ENCODE results near the gene GPR3. TPM values are rescaled to one million over a fixed set of nuclear protein-coding genes. Genes with fewer than 3 reads are reported as not detected.
"Not testable (repeated sequence)": the region's sequence is repeated elsewhere in the genome, so short reads cannot be mapped to it uniquely, and the experiment has no call there.

The GPR3 gene
- total RNA-seq, 1 donor from 2014 or later: 0.52 TPM

GRCh38 chr1:27430903-27431600, 38.6 kb downstream of the GPR3 start:
- peak; percentile 19 for ATAC-seq

DNA sequence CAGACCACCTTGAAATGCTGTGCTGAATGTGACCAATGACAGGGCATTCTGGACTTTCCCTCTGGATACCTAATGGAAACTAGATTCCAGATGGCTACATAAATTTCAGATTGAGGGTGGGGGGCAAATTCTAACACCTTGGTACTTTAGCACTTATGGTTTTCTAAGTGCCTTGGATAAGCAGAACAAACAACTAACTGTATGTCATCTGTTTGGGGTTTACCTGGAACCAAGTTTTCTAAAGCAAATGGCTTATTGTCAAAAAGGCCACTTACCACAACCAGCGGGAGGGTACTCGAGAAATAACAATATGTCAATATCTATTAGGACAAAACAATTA, 39.1 kb downstream of the GPR3 start:
- no peak for ATAC-seq

- not testable (repeated sequence) for ATAC-seq
Observed at GRCh38 chr1:27432725-27433124, 40.3 kb downstream of the GPR3 start.

DNA sequence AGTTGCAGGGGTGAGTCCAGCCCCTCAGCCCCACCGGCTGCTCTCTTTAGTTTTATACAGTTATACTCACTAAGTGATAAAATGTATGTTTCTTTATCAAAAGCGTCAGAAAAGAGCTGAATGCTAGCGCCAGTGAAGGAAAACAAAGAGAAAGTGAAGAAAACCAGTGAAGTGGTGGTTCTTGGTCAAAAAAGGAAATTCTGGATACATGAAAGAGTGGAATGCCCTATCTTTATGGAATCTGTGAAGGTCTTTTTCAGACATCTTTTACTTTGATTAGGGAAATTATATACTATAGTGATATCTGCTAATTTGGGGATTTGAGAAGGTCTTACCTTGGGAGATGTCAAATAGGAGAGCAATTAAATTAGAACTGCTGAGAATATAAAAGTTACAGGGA, 41.3 kb downstream of the GPR3 start:
- ATAC-seq: no peak

DNA sequence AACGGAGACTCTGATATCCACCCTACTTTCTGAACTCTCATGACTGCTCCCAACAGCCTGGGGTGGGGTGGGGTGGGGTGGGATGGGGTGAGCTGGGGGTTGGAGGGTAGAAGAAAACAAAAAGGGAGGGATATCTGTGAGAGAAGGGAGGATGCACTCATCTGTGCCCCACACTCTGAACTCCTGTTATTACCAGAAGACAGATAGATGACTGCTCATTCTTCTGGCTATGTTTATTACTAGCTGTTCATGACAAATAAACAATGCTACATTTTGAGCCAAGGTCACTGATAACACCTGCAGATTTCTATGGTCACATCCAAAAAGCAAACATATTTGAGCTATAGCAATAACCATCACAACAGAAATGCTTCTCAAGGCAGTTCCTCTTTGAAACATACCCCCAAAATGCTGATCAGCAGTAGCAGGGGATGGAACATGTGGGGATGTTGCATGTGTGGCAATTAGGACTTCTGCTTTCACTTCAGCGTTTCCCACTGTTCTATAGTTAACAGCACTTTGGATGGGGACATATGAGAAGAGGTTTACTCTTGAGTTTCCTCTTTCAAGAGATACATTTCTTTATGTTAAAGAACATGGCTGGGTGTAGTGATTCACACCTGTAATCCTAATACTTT, 43.3 kb downstream of the GPR3 start:
- peak; percentile 42 for ATAC-seq

DNA sequence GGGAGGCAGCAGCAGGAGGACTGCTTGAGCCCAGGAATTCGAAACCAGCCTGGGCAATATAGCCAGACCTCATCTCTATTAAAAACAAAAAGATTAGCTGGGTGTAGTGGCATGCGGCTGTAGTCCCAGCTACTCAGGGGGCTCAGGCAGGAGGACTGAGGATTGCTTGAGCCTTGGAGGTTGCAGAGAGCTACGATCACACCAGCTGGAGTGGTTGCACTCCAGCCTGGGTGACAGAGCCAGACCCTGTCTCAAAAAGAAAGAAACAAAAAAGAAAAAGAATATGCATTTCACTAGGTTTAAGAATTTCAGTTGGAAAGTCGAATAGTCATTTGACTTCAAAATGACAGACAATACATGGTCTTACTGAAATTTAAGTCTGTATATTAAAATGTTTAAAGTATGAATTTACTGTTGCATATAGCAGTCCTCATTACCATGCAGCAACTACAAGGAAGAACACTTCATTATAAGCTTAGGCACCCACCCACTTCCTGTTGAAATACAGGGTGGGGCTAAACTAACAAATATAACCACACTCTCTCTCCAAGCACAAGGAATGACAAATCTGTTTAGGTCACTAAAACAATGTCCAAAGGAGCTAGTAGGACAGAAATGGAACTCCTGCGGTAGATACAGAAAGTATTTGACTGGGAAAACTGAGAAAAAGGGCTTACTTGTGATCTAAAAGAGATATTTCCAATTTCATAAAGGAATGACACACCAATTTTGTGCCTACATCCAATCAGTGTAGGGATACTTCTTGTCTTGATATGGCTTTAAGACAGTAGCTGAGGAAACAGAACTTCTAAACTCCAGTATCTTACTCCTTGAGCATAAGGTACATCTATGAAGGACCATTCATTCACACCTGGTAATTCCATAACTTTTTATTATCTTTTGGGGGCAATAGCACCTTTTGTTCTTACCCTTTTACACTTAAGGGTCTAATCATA, 44.1 kb downstream of the GPR3 start:
- peak; percentile 90 for ATAC-seq

DNA sequence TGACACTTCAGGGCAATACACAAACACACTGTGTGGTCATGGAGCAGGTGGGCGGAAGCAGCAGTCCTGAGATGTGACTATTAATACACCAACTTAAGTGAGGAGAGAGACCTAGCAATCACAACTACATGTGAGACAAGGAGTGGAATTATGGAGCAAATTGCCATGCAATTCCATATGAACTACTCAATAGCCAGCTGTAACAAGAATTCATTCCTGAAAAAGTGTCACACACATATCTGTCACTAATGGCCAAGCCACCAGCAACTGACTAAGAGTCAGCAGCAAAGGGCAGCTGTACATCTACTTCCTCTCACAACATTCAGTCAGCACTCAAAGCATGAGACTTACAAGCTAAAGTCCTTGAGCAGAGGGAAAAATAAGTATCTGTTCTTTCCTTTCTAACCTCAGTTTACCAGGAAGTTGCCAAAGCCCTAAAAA, 46.2 kb downstream of the GPR3 start:
- ATAC-seq: no peak

DNA sequence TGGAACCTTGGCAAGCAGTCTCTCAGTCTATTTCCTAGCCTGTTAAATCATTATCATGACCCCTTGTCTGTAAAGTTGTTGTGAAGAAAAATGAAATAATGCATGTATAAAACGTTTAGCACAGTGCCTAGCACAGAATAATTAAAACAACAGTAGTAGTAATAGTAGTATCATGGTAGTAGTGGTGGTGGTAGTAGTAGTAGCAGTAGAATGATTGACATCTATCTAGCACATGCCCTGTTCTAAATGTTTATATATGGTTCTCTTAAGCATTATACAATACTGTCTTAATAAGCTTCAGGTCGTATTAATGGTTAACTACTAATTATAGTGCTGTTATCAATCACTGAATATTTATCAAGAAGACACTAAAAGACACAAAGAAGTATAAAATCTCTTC, 46.7 kb downstream of the GPR3 start:
- no peak for ATAC-seq

DNA sequence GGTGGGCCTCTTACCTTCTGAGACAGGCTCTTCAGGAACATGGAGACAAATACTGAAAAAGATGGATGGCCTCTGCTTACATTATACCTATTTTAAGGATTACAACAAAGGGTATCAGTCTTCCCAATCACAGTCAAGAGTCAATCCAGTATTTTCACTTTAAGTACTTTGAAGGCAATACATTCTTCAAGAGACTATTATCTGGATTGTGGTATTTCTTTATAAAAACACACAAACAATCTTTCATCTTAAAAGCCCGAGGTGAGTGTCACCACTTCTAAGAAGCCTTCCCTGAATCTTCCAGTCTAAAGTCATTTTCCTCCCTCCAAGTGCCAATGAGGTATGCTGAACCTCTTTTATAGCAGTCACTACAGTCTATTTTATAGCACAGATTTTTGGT, 52.2 kb downstream of the GPR3 start:
- ATAC-seq: no peak

Other genes starting within 250 kb of the GPR3 start
- gene SLC9A1, start 237.5 kb upstream of the GPR3 start, total RNA-seq: 27.3 TPM
- gene WDTC1, start 158.0 kb upstream of the GPR3 start, total RNA-seq: 16.3 TPM
- gene TMEM222, start 70.5 kb upstream of the GPR3 start, total RNA-seq: 38.6 TPM
- 113 TPM for gene SYTL1, start 50.6 kb upstream of the GPR3 start, total RNA-seq
- gene MAP3K6, start 25.7 kb upstream of the GPR3 start, total RNA-seq: 76.3 TPM
- 2.4 TPM for gene FCN3, start 17.8 kb upstream of the GPR3 start, total RNA-seq
- 12.2 TPM for gene CD164L2, start 9.3 kb upstream of the GPR3 start, total RNA-seq
- 169 TPM for gene WASF2, start 97.5 kb downstream of the GPR3 start, total RNA-seq
- gene AHDC1, start 211.5 kb downstream of the GPR3 start, total RNA-seq: 51.7 TPM
- 1.3 TPM for gene FGR, start 242.6 kb downstream of the GPR3 start, total RNA-seq